ENCODE data around the gene CES4A. TPM values are rescaled to one million over a fixed set of nuclear protein-coding genes. Genes with fewer than 3 reads are reported as not detected.

Gene CES4A
- total RNA-seq, 1 experiment from 2014 or later = 1.9 TPM

- no peak overlapping the region for H2BK120ac ChIP-seq (ENCODE audit: low read depth, low read length, poor library complexity, severe bottlenecking)
- no peaks in the 10 kb centered on the region; a peak in 1 of 5 replicates for H3K9me3 Mint-ChIP-seq
- no peak overlapping the region for H3K27ac ChIP-seq (ENCODE audit: insufficient read length, low read depth, low read length)
- H3K9ac ChIP-seq (ENCODE audit: extremely low read depth, insufficient read length, low read length) = no peak overlapping the region
- H3K4ac ChIP-seq (ENCODE audit: low read depth, low read length) = no peak overlapping the region
- H2AK5ac ChIP-seq (ENCODE audit: insufficient read length, low read length) = no peak overlapping the region
- no peak overlapping the region for H3K4me3 Mint-ChIP-seq
- H3K23ac ChIP-seq (ENCODE audit: insufficient read length, low read depth, low read length) = no peak overlapping the region
- TF ChIP-seq, protein P1, sequence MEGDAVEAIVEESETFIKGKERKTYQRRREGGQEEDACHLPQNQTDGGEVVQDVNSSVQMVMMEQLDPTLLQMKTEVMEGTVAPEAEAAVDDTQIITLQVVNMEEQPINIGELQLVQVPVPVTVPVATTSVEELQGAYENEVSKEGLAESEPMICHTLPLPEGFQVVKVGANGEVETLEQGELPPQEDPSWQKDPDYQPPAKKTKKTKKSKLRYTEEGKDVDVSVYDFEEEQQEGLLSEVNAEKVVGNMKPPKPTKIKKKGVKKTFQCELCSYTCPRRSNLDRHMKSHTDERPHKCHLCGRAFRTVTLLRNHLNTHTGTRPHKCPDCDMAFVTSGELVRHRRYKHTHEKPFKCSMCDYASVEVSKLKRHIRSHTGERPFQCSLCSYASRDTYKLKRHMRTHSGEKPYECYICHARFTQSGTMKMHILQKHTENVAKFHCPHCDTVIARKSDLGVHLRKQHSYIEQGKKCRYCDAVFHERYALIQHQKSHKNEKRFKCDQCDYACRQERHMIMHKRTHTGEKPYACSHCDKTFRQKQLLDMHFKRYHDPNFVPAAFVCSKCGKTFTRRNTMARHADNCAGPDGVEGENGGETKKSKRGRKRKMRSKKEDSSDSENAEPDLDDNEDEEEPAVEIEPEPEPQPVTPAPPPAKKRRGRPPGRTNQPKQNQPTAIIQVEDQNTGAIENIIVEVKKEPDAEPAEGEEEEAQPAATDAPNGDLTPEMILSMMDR (conservative IDR thresholded peaks at IDR 0.05) = no peak
- no peak overlapping the region for H4K91ac ChIP-seq (ENCODE audit: insufficient read length, low read depth, low read length)
- no peaks in the 10 kb centered on the region for H3K9me3 ChIP-seq (ENCODE audit: control insufficient read depth, low read depth, low read length)
- H3K18ac ChIP-seq (ENCODE audit: insufficient read length, low read depth, low read length) = no peak overlapping the region
- no peak overlapping the region for H4K5ac ChIP-seq (ENCODE audit: insufficient read length, low read depth, low read length)
- no peak overlapping the region for H4K8ac ChIP-seq (replicated peaks; ENCODE audit: insufficient read length, low read depth, low read length)
- H3K27ac Mint-ChIP-seq = no peak overlapping the region; a peak in 1 of 7 replicates
- H3K56ac ChIP-seq (ENCODE audit: insufficient read length, low read depth, low read length) = no peak overlapping the region
- H3K4me2 ChIP-seq (ENCODE audit: insufficient read depth, insufficient read length, low read length) = no peak overlapping the region
- no peaks in the 10 kb centered on the region; the same call in 1 of the 2 replicates for H3K4me1 ChIP-seq (ENCODE audit: insufficient read depth, low read length)
- no peak overlapping the region for H2BK20ac ChIP-seq (ENCODE audit: low read depth, low read length, poor library complexity, severe bottlenecking)
- H3K23me2 ChIP-seq (ENCODE audit: insufficient read length, low read depth, low read length, poor library complexity, severe bottlenecking) = no peaks in the 10 kb centered on the region
- H2BK15ac ChIP-seq (ENCODE audit: low read depth, low read length) = no peak overlapping the region
- H3K4me1 Mint-ChIP-seq = peaks cover 10 to 12% of the 10 kb centered on the region in 2 experiments
- no peaks in the 10 kb centered on the region for H4K20me1 ChIP-seq (ENCODE audit: control insufficient read depth, insufficient read depth, insufficient read length)
- peaks cover 6% of the 10 kb centered on the region for H3K27me3 Mint-ChIP-seq (ENCODE audit: low read depth)
- H2BK12ac ChIP-seq (ENCODE audit: insufficient read length, low read depth, low read length) = no peak overlapping the region
- H2AFZ ChIP-seq (ENCODE audit: low read length) = no peak overlapping the region
- no peak overlapping the region for H2BK5ac ChIP-seq (ENCODE audit: insufficient read length, low read length)
- no peak overlapping the region for H3T11ph ChIP-seq (ENCODE audit: low read length)
- H3K79me1 ChIP-seq (ENCODE audit: insufficient read depth, low read depth, low read length, poor library complexity, severe bottlenecking) = no peaks in the 10 kb centered on the region
- no CpG with 5 or more reads among the region's 13 CpGs for WGBS (ENCODE audit: extremely low coverage, insufficient read length, low lambda C conversion rate)
- H3K27me3 ChIP-seq (ENCODE audit: insufficient read depth, low read length) = no peaks in the 10 kb centered on the region
- H3K36me3 Mint-ChIP-seq (ENCODE audit: insufficient read depth in 1 of 3, low read depth in 3 of 3) = no peaks in the 10 kb centered on the region
- no peak for DNase-seq
- no peak overlapping the region for H3K14ac ChIP-seq (ENCODE audit: insufficient read depth, low read length)
- H3K79me2 ChIP-seq (ENCODE audit: insufficient read depth, low read length) = no peaks in the 10 kb centered on the region
These were observed 11.6 kb upstream of the CES4A start for GRCh38 chr16:66976746-66977145.

Measured in H9 (cell line).